GM11168 (cell line): ENCODE data around the gene DOCK10.

Experiments used
- in situ Hi-C: fragments of 300-500 bp; cut with MboI; formaldehyde crosslinking; loops from one replicate; pipeline ENCODE4 v1.12.0; 2022; ENCODE audit warnings: low sequenced_read_pairs; ENCODE audit not compliant: unreplicated experiment

DOCK10 gene

DNA sequence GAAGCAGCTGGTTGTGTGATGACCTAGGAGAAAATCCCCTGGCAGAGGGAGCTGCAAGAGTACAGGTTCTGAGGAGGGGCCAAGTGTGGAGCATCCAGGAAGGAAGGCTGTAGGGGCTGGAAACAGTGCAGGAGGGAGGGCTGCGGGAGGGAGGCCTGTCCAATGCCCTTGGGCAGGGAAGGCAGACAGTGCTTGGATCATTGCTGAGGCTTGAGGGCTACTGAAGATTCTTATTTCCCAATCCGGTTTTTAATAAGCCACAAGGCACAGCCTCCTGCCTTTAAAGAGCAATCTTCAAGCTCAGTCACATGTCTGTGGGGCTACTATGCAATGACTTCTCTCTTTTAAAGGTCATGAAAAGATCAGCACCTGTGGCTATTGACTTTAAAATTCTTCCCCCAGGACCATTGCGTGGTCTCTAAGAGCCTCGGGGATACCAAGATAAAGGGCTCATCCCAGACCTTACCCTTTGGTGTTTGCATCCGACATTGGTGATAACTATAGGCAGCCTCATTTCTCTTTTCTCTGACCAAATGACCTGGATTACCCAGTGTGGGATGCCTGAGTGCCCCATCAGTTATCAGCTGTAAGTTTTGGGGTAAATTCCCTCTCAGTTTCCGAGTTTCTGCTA, 149.6 kb downstream of the DOCK10 start:
- in situ Hi-C loops, result no loop called here

DNA sequence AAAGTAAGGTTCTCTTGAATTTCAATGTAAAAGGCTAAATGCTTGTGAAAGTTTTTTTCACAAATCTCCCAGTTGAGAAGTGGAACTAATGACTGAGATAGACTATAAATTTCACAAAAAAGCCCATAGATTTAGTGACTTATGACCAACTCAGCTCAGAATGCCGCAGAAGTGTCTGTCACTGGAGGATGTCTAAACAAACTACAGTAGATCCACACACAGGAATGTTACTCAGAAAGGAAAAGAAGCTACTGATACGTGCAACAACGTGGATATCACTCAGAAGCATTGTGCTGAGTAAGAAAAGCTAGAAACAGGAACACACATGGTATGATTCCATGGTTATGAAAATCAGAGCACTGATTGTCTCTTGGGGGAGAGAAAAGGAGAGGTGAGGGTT, 151.9 kb downstream of the DOCK10 start:
- in situ Hi-C loops, result no loop called here

DNA sequence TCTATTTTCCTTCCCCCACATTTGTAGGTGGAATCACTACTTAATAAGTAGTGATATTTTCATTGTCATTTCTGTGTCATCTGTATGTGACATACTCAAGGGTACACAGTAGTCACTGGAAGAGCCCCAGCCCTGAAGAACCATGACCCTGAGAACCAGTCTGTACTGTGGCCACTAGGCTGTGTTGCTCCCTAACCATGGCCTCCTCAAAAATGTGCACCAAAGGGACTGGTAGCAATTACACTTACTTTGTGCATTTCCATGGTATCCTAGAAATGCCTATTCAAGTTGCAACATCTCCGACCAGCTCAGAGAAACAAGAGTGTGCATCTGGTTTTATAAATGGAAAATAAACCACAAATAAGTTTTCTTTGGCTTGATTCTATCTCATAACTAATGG, 155.1 kb downstream of the DOCK10 start:
- in situ Hi-C loops, result no loop called here

DNA sequence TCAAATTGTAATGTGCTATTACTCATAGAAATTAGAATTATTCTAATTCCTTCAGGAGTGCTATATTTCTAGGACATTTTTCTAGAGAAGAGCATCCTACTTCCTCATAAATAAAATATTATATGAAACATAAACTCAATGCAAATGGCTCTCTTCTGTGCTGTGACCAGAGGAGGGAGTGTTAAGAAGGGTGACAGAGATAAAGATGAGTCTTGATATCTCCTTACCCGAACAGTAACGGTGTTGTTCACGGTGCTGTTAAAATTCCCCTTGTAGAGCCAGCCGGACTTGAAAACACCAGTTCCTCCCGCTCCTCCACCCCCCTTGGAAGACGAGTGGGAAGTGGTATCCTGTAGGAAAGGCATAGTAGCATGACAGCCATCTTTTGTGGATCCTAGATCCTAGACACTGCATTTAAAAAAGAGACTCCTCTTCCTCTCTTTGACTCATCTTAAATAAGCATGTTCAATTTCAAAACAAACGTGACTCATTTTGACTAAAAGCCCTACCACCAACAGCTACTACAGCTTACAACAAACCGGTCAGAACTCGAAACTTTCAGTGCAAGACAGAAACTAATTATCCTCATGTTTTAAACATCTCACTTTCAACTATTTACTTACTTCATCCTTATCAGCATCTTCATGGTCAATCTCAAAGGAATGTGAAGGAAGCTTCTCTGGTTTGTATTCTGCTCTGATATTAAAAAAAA, 156.3 kb downstream of the DOCK10 start:
- in situ Hi-C loops, result no loop called here

DNA sequence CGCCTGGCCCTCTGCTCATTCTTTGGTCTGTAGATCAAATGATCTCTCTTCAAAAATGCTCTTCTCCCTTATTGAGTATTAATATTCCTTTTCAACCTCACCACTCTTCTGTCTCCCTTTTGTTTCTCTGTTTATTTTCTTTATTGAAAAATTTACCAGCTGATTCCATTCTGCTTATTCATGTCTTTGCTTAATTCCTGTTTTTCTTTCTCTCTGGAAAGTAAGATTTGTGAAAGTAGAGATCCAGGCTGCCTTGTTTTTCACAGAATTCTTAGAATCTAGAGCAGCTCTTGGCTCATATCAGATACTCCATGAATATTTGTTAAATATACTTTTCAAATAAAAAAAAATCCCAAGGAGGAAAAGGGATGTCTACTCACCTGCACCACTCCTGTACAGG, 157.0 kb downstream of the DOCK10 start:
- in situ Hi-C loops, result no loop called here

- in situ Hi-C loops, result no loop called here
These were observed 158.1 kb downstream of the DOCK10 start for GRCh38 chr2:224884188-224884587.

DNA sequence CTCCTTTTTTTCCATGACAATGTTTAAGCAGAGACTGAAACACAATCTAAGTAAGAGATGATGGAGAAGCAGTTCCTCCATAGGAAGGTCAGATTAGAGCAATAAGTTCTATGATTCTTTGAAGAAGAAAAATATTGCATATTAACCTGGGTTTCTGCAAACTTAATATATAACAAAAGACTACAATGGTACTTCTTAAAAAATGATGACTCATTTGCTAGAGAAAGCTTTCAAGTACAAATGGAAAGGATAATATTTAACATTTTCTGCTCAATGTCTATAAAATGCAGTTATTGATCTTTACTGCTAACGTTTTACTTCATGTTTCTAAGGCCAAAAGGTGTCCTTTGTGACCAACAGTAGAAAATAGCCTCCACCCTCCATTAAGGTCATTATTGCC, 158.6 kb downstream of the DOCK10 start:
- in situ Hi-C loops, result no loop called here

GRCh38 chr2:224883172-224883516, 159.1 kb downstream of the DOCK10 start:
- in situ Hi-C loops, result no loop called here

- in situ Hi-C loops, result no loop called here
These were observed 159.7 kb downstream of the DOCK10 start for GRCh38 chr2:224882291-224883171.

DNA sequence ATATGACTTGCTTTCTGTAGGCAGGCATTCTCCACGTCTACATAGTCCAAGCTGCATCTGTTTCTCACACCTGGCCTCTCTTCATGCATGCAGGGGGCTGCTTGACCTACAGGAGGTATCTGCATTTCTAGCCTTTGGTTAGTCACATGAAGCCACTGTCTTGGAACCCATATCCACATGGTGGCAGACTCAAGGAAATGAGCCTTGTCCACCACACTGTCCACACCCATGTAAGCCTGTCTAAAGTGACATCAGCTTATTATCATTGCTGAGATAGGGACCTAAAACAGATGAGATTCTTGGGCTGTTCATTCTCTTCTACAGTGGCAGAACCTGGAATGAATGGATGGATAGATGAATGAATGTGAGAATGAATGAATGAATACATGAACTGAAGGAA, 160.4 kb downstream of the DOCK10 start:
- in situ Hi-C loops, result no loop called here

DNA sequence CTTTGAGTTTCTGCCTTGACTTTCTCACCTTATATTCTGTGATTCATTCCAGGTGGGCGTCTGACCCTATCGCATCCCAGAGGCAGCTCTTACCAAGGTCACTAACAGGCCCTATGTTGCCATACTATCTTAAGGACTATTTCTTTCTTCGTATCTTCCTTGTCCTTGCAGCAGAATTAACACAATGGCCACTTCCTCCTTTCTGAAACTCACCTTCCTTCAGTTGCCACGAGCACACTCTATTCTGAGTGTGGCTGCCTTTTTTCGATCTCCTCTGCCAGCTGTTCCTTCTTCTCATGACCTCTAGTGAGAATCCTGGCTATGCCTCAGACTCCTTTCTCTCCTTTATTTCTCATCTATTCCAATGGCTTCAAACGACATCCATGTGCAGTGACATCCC, 165.7 kb downstream of the DOCK10 start:
- in situ Hi-C loops, result no loop called here

DNA sequence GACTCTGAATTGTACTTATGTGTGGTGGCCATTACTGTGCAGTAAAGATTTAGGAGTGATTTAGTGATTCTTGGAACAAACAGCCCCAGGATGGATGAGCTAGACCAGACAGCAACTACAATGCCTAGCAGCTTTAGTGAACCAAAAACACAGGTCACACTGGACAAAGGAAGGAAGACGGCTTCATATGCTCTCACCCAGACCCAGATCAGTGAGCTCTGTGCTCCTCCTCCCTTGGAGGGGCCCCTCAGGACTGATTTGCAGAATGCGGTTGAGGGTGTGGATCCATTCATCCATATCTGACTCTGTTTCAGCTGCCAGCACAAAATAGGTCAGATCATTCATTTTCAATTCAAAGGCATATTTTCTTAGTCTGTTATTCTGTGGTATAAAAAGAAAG, 166.4 kb downstream of the DOCK10 start:
- in situ Hi-C loops, result no loop called here

DNA sequence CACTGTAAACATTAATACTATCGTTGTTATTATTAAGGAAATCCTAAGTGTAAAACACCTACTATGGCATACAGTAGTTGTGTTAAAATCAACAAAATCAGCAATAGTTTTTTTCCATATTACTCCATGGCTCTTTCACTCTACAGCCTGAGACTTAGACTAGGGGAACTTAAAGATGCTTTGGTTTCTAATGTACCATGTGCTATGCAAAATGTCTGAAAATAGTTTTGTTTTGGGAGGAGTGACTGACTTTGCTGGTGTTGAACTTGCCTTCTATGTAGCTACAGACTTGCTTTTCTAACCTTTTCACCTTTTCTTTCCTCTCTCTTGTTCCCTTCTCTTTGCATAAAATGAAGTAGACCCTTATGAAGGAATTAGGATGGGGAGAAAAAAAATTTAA, 167.1 kb downstream of the DOCK10 start:
- in situ Hi-C loops, result no loop called here

GRCh38 chr2:224871813-224872212, 170.5 kb downstream of the DOCK10 start:
- in situ Hi-C loops, result no loop called here

DNA sequence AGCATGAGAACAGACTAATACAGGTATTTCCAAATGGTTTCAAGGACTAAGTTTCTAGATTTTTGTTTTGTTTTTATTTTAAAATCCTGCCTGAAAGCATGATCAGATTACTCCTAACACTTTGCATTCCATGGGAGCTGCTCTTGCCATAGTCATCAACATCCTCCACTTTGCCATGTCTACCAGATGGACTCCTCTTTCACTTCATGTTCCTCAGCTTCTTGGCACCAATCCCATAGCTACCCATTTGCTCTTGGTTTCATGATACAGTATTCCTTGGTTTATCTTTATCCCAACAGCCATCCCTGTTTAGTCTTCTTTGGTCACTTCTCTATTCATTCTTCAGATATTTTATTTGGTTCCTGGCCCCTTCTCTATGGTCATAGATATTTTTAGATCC, 171.9 kb downstream of the DOCK10 start:
- in situ Hi-C loops, result no loop called here

GRCh38 chr2:224869601-224870233, 172.6 kb downstream of the DOCK10 start:
- in situ Hi-C loops, result no loop called here

GRCh38 chr2:224865016-224865415, 177.3 kb downstream of the DOCK10 start:
- in situ Hi-C loops, result no loop called here

GRCh38 chr2:224861266-224861665, 181.0 kb downstream of the DOCK10 start:
- in situ Hi-C loops, result no loop called here

DNA sequence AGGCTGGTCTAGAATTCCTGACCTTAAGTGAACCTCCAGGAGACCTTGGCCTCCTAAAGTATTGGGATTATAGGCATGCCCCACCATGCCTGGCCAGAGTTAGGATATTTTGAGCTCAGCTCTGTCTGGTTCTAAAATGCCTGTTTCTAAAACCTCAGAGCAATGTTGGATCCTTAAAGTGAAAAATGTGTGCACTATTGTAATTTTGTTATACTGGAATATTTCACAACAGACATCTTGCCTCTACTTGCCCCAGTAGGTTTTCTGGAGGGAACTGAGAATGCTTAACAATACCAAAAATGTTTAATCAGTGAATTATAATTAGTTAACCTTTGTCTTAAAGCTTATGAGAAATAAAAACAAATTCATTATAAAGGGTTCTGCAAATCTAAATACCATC, 181.5 kb downstream of the DOCK10 start:
- in situ Hi-C loops, result no loop called here

- in situ Hi-C loops, result no loop called here
These were observed 190.5 kb downstream of the DOCK10 start for GRCh38 chr2:224851811-224852210.

DNA sequence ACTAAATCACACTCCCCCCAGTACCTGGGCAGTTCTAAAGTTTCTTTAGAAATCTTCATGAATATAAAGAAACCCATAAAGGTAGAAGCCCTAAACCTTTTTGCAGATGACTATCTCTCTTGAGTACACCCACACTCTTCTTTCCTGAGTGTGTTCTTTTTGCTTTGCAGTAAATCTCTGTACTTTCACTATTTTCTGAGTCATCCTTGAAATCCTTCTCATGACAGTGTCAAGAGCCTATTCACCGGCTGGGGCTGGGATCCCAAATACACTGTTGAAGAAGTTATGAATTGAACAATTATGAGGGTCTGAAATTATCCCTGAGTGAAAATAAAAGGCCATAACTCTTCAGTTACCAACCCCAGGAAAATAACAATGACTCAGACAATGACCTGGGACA, 192.2 kb downstream of the DOCK10 start:
- in situ Hi-C loops, result no loop called here
